GM12891 (cell line): ENCODE measurements around the gene KCNMA1.

Source experiments
- POLR2A ChIP-seq: IDR thresholded peaks from 2 replicates; pipeline ENCODE4 v1.6.1; 2011; ENCODE audit warnings: low read depth, low read length, control low read depth
- POLR2AphosphoS5 ChIP-seq: IDR thresholded peaks from 2 replicates; pipeline ENCODE4 v1.6.1; 2011; ENCODE audit warnings: low read depth, low read length, control low read depth
- TAF1 ChIP-seq: IDR thresholded peaks from 2 replicates; pipeline ENCODE4 v1.6.1; 2011; ENCODE audit warnings: low read depth, low read length, control low read depth

GRCh38 chr10:76874896-76875295, 762.7 kb downstream of the KCNMA1 start:
- TF ChIP-seq TAF1 (no peak), POLR2A (no peak), POLR2AphosphoS5 (no peak)
